ENCODE data around the gene TMEM120A. TPM values are rescaled to one million over a fixed set of nuclear protein-coding genes. Genes with fewer than 3 reads are reported as not detected.

TMEM120A gene
- total RNA-seq, 2 donors from 2014 or later, result 39.4 to 44.7 TPM

DNA sequence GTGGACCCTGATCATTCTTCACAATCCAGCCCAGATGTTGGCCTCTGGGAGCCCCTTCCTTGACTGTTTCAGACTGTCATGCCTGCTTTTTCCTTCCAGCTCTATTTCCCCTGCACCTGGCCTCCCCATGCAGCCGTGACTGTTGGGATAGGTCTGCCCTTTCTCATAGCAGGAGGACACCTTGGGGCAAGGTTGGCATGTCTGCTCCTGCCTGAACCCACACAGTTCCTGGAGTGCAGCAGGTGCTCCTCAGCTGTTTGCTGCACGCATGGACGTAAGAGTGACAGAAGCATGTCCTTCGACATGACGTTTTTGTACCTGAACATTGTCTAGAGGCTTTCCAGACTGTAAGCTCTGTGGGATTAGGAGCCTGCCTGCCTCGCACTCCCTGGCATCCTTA is 55.5 kb downstream of the TMEM120A start:
- Histone ChIP-seq H3K36me3 (no peaks in the 10 kb centered on the region), H3K27ac (no peak overlapping the region), H3K27me3 (replicated peaks; ENCODE audit: insufficient read depth) (no peaks in the 10 kb centered on the region), H3K9me3 (no peaks in the 10 kb centered on the region), H3K4me3 (no peak overlapping the region), H3K4me1 (ENCODE audit: control insufficient read depth in 1 of 2, low read depth in 2 of 2) (peaks cover 7 to 13% of the 10 kb centered on the region in 2 donors)
- no peak for DNase-seq (ENCODE audit: low spot score)
- TF ChIP-seq CTCF (IDR thresholded peaks at IDR 0.05), result no peak
- no peak for ATAC-seq (ENCODE audit: insufficient number of reproducible peaks, low FRiP score, low read depth)

DNA sequence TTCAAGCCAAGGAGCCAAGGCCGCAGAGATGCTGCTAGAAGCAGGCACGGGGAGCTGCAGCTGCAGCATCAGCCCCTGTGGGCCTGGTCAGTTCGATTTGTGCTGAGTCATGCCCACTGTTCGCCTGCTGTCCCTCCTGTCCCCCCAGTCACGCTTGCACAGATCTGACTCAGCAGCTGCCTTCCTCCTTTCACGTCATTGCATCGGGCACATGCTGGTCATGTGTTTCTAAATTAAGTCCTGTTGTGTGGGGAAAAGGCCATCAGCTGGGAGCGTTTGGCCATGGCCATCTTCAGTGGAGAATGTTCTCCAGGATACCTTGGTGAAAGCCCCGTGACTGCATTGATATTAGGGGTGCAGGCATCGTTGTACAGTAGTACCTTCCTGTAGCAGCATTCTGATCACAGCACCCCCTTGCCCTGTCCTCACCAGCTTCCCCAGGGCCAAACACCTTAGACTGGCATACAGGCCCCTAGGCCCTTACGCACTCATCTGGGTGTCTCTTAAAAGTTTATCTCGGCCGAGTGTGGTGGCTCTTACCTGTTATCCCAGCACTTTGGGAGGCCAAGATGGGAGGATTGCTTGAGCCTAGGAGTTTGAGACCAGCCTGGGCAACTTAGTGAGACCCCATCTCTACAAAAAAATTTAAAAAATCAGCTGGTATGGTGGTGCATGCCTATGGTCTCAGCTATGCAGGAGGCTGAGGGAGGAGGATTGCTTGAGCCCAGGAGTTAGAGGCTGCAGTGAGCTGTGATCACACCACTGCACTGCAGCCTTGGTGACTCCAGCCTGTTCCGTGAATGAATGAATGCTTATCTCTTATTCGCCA is 56.2 kb downstream of the TMEM120A start:
- peak; percentile 81 for ATAC-seq (ENCODE audit: insufficient number of reproducible peaks, low FRiP score, low read depth)
- Histone ChIP-seq H3K36me3 (no peaks in the 10 kb centered on the region), H3K27ac (no peak overlapping the region), H3K4me1 (ENCODE audit: control insufficient read depth in 1 of 2, low read depth in 2 of 2) (peaks cover 7 to 11% of the 10 kb centered on the region in 2 donors), H3K9me3 (no peaks in the 10 kb centered on the region), H3K4me3 (no peak overlapping the region), H3K27me3 (replicated peaks; ENCODE audit: insufficient read depth) (no peaks in the 10 kb centered on the region)
- no peak for TF ChIP-seq CTCF (IDR thresholded peaks at IDR 0.05)
- peak; percentile 45 for DNase-seq (ENCODE audit: low spot score)

Other genes starting within 250 kb of the TMEM120A start
- not detected for gene CCL26, start 222.4 kb downstream of the TMEM120A start, total RNA-seq
- gene CCL24, start 180.8 kb downstream of the TMEM120A start, total RNA-seq, result not detected
- gene RHBDD2, start 115.6 kb downstream of the TMEM120A start, total RNA-seq, result 10 to 100 TPM; 36.5 to 52.4 TPM
- 10 to 100 TPM; 70.1 to 77.4 TPM for gene POR, start 79.4 kb downstream of the TMEM120A start, total RNA-seq
- 10 to 100 TPM in 1 of 2 donors, 1 to 10 TPM in 1; 9.3 to 14.6 TPM for gene STYXL1, start 53.4 kb upstream of the TMEM120A start, total RNA-seq
- gene MDH2, start 53.5 kb upstream of the TMEM120A start, total RNA-seq, result 10 to 100 TPM; 48.2 to 58.6 TPM
- gene SRRM3, start 207.3 kb upstream of the TMEM120A start, total RNA-seq, result 1 to 10 TPM; 1.6 to 4.3 TPM

Measured in thoracic aorta (tissue), 2 donors.